Measurements from ENCODE around the gene SNX32. TPM values are rescaled to one million over a fixed set of nuclear protein-coding genes. Genes with fewer than 3 reads are reported as not detected.

SNX32 gene
- total and polyA plus RNA-seq, 2 of the 13 experiments (the other 11 are each of a cell fraction or from before 2014, with no cell fraction given), result 0.09 to 0.34 TPM

DNA sequence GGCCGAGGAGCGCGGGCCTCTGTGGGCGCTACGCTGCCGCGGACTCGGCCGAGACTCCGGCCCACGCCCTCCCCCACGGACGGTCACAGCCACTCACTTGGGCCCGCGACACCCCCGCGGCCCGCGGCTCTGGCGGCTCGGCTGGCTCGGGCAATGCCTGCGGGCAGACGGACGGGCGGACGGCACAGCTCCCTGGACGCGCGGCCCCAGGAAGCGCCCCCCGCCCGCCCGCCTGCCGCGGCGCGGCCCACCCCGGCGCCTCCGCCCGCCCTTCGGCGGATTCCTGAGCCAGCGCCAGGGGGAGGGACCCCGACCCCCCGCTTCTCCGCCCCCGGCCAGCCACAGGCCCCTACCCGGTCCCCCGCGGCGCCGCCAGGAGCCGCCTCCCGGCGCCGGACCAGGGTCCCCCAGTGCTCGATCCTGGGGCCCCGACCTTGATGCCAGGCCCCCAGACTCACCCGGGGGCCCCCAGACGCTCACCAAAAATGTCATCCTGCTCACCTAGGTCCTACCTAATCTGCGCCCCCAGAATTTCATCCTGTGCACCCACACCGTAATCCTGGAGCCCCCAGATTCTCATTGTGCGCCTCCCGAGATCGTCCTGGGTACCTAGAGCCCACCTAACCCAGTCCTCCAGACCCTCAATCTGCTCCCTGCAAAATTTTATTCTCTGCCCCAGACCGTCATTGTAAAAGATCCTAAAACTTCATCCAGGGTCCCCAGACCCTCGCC, 39.0 kb downstream of the SNX32 start, which contains the start of gene EFEMP2 (continued):
- TF ChIP-seq TAF1 (CRISPR knock-in tag; IDR thresholded peaks at IDR 0.05) (no peak), ARNTL (CRISPR knock-in tag; IDR thresholded peaks at IDR 0.05) (no peak), ATF4 (CRISPR knock-in tag; IDR thresholded peaks at IDR 0.05) (no peak), ATF6 (CRISPR knock-in tag; conservative IDR thresholded peaks at IDR 0.05) (no peak), FIP1L1 (IDR thresholded peaks at IDR 0.05; ENCODE audit: borderline replicate concordance, insufficient read depth, low read depth, low read length) (no peak), TERF1 (CRISPR knock-in tag; IDR thresholded peaks at IDR 0.05) (no peak), POLR2A (IDR thresholded peaks at IDR 0.05; ENCODE audit: insufficient read depth in 1 of 2, low read depth in 2 of 2, low read length in 2 of 2) (0 out of 4 replicates have a peak, but pooled peaks of 1 of the 2 experiments have one; percentile 37), ZNF512 (CRISPR knock-in tag; IDR thresholded peaks at IDR 0.05) (no peak), ZNF850 (CRISPR knock-in tag; conservative IDR thresholded peaks at IDR 0.05) (no peak), GABPB1 (CRISPR knock-in tag; IDR thresholded peaks at IDR 0.05) (no peak), ZBTB8A (CRISPR knock-in tag; IDR thresholded peaks at IDR 0.05; ENCODE audit: borderline replicate concordance, low read depth) (no peak), STAT5B (CRISPR knock-in tag; IDR thresholded peaks at IDR 0.05) (no peak), ZNF652 (CRISPR knock-in tag; IDR thresholded peaks at IDR 0.05; ENCODE audit: borderline replicate concordance, low read depth) (no peak), SPEN (CRISPR knock-in tag; IDR thresholded peaks at IDR 0.05; ENCODE audit: low read depth) (no peak), GZF1 (CRISPR knock-in tag; IDR thresholded peaks at IDR 0.05) (no peak), ZFX (CRISPR knock-in tag; IDR thresholded peaks at IDR 0.05; ENCODE audit: low read depth) (peak; percentile 44; the same call in 1 of the 2 replicates), ZBTB7B (CRISPR knock-in tag; IDR thresholded peaks at IDR 0.05) (no peak)
- TF ChIP-seq, protein P1, sequence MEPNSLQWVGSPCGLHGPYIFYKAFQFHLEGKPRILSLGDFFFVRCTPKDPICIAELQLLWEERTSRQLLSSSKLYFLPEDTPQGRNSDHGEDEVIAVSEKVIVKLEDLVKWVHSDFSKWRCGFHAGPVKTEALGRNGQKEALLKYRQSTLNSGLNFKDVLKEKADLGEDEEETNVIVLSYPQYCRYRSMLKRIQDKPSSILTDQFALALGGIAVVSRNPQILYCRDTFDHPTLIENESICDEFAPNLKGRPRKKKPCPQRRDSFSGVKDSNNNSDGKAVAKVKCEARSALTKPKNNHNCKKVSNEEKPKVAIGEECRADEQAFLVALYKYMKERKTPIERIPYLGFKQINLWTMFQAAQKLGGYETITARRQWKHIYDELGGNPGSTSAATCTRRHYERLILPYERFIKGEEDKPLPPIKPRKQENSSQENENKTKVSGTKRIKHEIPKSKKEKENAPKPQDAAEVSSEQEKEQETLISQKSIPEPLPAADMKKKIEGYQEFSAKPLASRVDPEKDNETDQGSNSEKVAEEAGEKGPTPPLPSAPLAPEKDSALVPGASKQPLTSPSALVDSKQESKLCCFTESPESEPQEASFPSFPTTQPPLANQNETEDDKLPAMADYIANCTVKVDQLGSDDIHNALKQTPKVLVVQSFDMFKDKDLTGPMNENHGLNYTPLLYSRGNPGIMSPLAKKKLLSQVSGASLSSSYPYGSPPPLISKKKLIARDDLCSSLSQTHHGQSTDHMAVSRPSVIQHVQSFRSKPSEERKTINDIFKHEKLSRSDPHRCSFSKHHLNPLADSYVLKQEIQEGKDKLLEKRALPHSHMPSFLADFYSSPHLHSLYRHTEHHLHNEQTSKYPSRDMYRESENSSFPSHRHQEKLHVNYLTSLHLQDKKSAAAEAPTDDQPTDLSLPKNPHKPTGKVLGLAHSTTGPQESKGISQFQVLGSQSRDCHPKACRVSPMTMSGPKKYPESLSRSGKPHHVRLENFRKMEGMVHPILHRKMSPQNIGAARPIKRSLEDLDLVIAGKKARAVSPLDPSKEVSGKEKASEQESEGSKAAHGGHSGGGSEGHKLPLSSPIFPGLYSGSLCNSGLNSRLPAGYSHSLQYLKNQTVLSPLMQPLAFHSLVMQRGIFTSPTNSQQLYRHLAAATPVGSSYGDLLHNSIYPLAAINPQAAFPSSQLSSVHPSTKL (CRISPR knock-in tag; IDR thresholded peaks at IDR 0.05), result no peak
- TF ChIP-seq, protein P2, sequence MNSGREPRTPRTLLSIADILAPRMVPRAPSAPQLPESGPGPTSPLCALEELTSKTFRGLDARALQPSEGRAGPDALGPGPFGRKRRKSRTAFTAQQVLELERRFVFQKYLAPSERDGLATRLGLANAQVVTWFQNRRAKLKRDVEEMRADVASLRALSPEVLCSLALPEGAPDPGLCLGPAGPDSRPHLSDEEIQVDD (CRISPR knock-in tag; IDR thresholded peaks at IDR 0.05; ENCODE audit: borderline replicate concordance), result no peak
